ENCODE data around the gene WDR6.

Gene WDR6

DNA sequence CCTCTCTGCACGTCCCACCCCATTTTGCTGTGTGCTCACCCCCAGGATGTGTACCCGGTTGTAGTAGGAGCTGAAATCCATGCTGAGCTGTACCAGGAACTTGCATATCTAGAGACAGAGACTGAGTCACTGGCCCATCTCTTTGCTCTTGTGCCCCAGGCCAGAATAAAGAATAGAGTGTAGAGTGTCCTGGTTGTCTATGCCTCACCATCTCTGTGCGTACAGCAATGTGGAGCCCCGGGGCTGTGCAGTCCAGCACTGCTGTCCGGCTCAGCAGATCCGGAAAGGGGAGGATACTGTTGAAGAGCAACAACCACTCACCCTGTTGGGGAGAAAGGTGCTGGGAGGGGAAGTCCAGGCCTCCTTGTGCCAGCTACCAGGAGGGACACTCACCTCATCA is 8.6 kb downstream of the WDR6 start:
- TF ChIP-seq GATA3 (IDR thresholded peaks at IDR 0.05; ENCODE audit: low read depth, low read length) (no peak), GATA2 (IDR thresholded peaks at IDR 0.05; ENCODE audit: low read depth, low read length) (no peak)

GRCh38 chr3:49016414-49017228 is 9.4 kb downstream of the WDR6 start:
- TF ChIP-seq GATA2 (IDR thresholded peaks at IDR 0.05; ENCODE audit: low read depth, low read length) (no peak), GATA3 (IDR thresholded peaks at IDR 0.05; ENCODE audit: low read depth, low read length) (no peak)

DNA sequence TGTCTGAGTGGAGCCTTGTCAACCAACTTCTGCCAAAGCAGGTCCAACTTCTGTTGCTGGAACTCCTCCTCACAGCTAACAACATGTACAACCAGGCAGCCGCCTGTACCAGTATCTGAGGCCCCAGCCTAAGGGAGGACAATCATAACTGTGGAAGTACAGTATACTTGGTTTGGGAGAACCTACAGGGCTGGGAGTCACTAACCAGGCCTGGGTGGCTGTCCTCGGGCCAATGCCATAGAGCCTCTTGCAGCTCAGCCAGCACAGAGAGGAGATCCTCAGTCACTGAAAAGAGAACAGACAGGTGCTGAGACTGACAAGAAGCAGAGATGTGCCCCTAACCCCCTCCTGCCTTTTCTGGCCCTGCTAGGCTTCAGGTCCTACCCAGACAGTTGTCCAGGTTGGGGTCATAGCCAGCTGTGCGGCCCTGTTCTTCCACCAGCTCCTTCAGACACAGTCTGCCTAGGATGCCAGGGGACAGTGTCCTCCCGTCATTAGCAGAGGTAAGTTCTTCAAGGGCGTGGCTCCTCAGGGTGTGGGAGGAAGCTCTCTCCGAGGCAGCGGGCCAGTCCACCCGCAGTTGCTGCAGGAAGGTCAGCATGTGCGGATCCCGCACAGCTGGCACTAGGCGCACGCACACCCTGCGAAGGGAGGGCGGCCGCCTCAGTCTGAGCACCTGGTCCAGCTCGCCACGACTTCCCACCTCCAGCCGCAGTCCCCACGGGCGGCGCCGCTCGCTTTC is 10.2 kb downstream of the WDR6 start:
- TF ChIP-seq GATA2 (IDR thresholded peaks at IDR 0.05; ENCODE audit: low read depth, low read length), result no peak
- no peak for TF ChIP-seq GATA3 (IDR thresholded peaks at IDR 0.05; ENCODE audit: low read depth, low read length)

- TF ChIP-seq GATA2 (IDR thresholded peaks at IDR 0.05; ENCODE audit: low read depth, low read length) (no peak), GATA3 (IDR thresholded peaks at IDR 0.05; ENCODE audit: low read depth, low read length) (no peak)
Observed at GRCh38 chr3:49017971-49018706, 10.9 kb downstream of the WDR6 start, which contains the start of gene DALRD3. Gene DALRD3 (minus strand): TSS chr3:49018580. CDS start chr3:49018564, 16 bp downstream.

DNA sequence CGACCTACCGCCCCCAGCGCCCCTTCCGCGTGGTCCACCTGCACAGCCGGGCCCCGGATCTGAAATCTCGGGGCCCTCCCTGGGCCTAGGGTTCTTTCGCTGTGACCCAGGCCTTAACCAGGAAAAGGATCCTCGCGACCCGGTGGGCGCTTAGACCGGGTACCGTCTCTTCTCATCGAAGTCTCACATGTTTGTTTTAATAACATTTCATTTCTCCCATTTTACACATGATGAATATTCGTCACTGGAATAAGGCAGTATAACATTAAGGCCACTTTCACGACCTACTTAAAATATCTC is 11.5 kb downstream of the WDR6 start:
- TF ChIP-seq GATA2 (IDR thresholded peaks at IDR 0.05; ENCODE audit: low read depth, low read length), result no peak
- no peak for TF ChIP-seq GATA3 (IDR thresholded peaks at IDR 0.05; ENCODE audit: low read depth, low read length)

GRCh38 chr3:49019941-49020329 is 12.7 kb downstream of the WDR6 start:
- TF ChIP-seq GATA3 (IDR thresholded peaks at IDR 0.05; ENCODE audit: low read depth, low read length) (no peak), GATA2 (IDR thresholded peaks at IDR 0.05; ENCODE audit: low read depth, low read length) (no peak)

- TF ChIP-seq GATA3 (IDR thresholded peaks at IDR 0.05; ENCODE audit: low read depth, low read length), result no peak
- TF ChIP-seq GATA2 (IDR thresholded peaks at IDR 0.05; ENCODE audit: low read depth, low read length), result no peak
Observed at GRCh38 chr3:49020330-49021212, 13.4 kb downstream of the WDR6 start.

DNA sequence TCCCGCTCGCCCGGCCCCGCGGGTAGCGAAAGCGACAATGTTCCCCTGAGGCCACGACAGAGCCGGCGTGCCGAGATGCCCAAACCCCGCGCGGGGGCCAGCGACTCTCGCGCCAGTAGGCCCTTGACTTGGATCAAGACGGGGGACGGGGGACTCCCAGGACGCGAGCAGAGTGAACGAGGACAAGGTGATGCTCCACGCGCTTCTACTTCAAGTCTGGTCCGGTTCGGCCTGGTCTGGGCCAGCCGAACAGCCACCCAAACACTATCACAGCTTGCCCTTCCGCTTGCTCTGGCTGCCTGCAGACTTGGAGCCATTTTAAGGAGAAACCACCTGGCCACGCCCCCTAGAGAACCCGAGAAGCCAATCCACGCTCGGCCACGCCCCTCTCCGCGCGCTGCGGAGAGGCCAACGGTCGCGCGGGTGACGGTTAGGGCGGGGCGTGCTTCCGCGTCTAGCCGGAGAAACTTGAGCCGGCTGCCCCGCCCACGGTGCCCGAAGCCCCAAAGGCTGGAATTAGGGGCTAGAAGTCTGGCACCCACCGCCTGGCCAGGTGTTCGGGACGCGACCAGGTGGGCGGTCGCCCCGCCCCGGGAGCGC is 14.1 kb downstream of the WDR6 start:
- no peak for TF ChIP-seq GATA3 (IDR thresholded peaks at IDR 0.05; ENCODE audit: low read depth, low read length)
- TF ChIP-seq GATA2 (IDR thresholded peaks at IDR 0.05; ENCODE audit: low read depth, low read length), result no peak

DNA sequence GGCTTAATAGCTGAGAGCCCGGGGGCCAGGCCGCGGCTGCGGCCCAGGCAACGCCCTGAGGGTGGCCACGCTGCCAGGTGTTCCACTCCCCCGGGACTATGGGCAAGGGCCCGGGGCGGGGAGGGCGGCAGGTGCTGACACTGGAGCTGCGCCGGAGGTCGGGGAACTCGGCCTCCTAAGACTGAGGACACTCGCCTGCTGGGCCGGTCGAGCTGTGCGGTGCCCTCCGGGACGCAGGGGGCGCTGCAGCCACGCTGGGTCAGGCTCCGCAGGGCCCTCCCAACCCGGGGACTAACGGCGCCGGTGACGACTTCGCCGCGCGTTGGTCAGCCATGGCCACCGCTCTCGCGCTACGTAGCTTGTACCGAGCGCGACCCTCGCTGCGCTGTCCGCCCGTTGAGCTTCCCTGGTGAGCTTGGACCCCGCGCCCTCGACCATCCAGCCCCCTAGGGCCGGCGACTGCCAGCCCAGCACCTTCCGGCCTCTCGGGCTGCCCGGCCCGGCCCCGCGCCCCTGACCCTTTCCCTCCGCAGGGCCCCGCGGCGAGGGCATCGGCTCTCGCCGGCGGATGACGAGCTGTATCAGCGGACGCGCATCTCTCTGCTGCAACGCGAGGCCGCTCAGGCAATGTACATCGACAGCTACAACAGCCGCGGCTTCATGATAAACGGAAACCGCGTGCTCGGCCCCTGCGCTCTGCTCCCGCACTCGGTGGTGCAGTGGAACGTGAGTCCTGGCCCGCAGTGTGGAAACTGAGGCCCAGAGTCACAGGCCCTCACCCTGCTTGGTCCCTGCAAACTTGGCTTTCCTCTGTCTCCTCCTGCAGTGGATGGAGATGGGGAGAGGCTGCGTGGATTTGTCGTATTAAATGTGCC is 14.9 kb downstream of the WDR6 start, which contains the start of gene NDUFAF3:
TSS of gene NDUFAF3 (plus strand) at position 309 of the 875 bp plus-strand sequence. CDS start at position 333, 24 bp downstream.
- no peak for TF ChIP-seq GATA2 (IDR thresholded peaks at IDR 0.05; ENCODE audit: low read depth, low read length)
- no peak for TF ChIP-seq GATA3 (IDR thresholded peaks at IDR 0.05; ENCODE audit: low read depth, low read length)

DNA sequence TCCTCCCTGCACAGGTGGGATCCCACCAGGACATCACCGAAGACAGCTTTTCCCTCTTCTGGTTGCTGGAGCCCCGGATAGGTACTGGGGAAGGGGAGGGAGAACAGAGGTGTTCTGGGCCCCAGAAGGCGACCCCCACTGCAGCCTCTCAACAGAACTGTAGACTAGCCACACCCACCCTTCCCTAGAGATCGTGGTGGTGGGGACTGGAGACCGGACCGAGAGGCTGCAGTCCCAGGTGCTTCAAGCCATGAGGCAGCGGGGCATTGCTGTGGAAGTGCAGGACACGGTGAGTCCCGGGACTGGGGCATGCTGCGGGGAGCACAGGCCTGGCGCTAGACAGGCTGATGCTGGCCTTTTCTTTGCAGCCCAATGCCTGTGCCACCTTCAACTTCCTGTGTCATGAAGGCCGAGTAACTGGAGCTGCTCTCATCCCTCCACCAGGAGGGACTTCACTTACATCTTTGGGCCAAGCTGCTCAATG is 15.5 kb downstream of the WDR6 start:
- TF ChIP-seq GATA2 (IDR thresholded peaks at IDR 0.05; ENCODE audit: low read depth, low read length), result no peak
- TF ChIP-seq GATA3 (IDR thresholded peaks at IDR 0.05; ENCODE audit: low read depth, low read length), result no peak

GRCh38 chr3:49023775-49024174 is 16.6 kb downstream of the WDR6 start:
- TF ChIP-seq GATA2 (IDR thresholded peaks at IDR 0.05; ENCODE audit: low read depth, low read length), result no peak

DNA sequence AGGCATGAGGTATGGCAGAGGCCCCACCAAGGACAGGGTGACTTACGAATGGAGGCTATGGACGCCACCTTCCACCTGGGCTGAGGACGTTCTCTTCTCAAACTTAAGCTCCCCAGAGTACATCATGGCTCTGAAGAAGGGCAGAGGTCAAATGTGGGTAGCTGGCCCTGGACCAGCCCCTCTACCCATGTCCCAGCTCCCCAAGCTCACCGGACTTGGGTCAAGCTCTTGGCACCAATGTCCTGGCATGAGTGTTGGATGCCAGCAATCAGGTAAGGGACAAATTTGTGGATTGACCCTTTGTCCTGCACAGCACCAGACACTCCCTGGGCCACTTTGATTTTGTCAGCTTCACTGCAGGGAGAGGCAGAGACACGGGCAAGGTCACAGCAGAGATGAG is 17.3 kb downstream of the WDR6 start:
- TF ChIP-seq GATA2 (IDR thresholded peaks at IDR 0.05; ENCODE audit: low read depth, low read length), result no peak
- no peak for TF ChIP-seq GATA3 (IDR thresholded peaks at IDR 0.05; ENCODE audit: low read depth, low read length)
